Karpas-422 (cell line): ENCODE results near the gene MYO9B. TPM values are rescaled to one million over a fixed set of nuclear protein-coding genes. Genes with fewer than 3 reads are reported as not detected.
"Not testable (repeated sequence)": the region's sequence is repeated elsewhere in the genome, so short reads cannot be mapped to it uniquely, and the experiment has no call there.

Source experiments
- DNase-seq: peaks from one replicate; pipeline ENCODE4 v3.0.0-alpha.2; 2015
- H2AFZ ChIP-seq: fragments of 200-600 bp; sonication (generic); 2 replicates; pipeline ENCODE4 v1.6.1; 2014; ENCODE audit warnings: antibody characterized with exemption, low read length, mixed read lengths
- H3K27ac ChIP-seq: fragments of 200-600 bp; sonication (generic); 2 replicates; pipeline ENCODE4 v1.5.1; 2014; ENCODE audit warnings: mild to moderate bottlenecking, low read length, moderate library complexity
- H3K27me3 ChIP-seq: fragments of 200-600 bp; sonication (generic); 2 replicates; pipeline ENCODE4 v1.6.1; 2014; ENCODE audit warnings: low read length, mixed read lengths
- H3K36me3 ChIP-seq: fragments of 200-600 bp; sonication (generic); 2 replicates; pipeline ENCODE4 v1.6.1; 2014; ENCODE audit warnings: low read length, mixed read lengths; ENCODE audit not compliant: insufficient read depth
- H3K4me1 ChIP-seq: fragments of 200-600 bp; sonication (generic); 2 replicates; pipeline ENCODE4 v1.6.1; 2014; ENCODE audit warnings: mild to moderate bottlenecking, low read length, mixed read lengths
- H3K4me2 ChIP-seq: fragments of 200-600 bp; sonication (generic); 2 replicates; pipeline ENCODE4 v1.6.1; 2014; ENCODE audit warnings: low read length, low read depth, mild to moderate bottlenecking; ENCODE audit not compliant: poor library complexity, severe bottlenecking
- H3K4me3 ChIP-seq: fragments of 200-600 bp; sonication (generic); 2 replicates; pipeline ENCODE4 v1.5.1; 2014; ENCODE audit warnings: mild to moderate bottlenecking, antibody characterized with exemption, low read length, mixed read lengths
- H3K79me2 ChIP-seq: fragments of 200-600 bp; sonication (generic); 2 replicates; pipeline ENCODE4 v1.6.1; 2014; ENCODE audit warnings: mild to moderate bottlenecking, low read length, mixed read lengths
- H3K9ac ChIP-seq: fragments of 200-600 bp; sonication (generic); 2 replicates; pipeline ENCODE4 v1.6.0; 2014; ENCODE audit warnings: low read length
- H3K9me2 ChIP-seq: fragments of 200-600 bp; sonication (generic), shearing (Covaris generic); replicated peaks from 2 replicates; pipeline ENCODE4 v1.6.0; 2014; ENCODE audit warnings: mild to moderate bottlenecking, low read length, moderate library complexity; ENCODE audit not compliant: insufficient read depth
- H3K9me3 ChIP-seq: fragments of 300-700, 200-600 bp; sonication (generic); 2 replicates; pipeline ENCODE4 v1.6.1; 2014; ENCODE audit warnings: low read length, mixed read lengths
- H4K20me1 ChIP-seq: fragments of 200-600 bp; sonication (generic); 2 replicates; pipeline ENCODE4 v1.6.1; 2014; ENCODE audit warnings: mild to moderate bottlenecking, antibody characterized with exemption, low read length, low read depth; ENCODE audit not compliant: insufficient read depth
- total RNA-seq: library from RNA; depleted of rRNA; stranded (reverse); fragments of >200 nt; shearing (Covaris generic); gene quantifications from 2 replicates; pipeline ENCODE4 v1.2.3, GENCODE V29; 2014; ENCODE audit warnings: low replicate concordance

MYO9B gene
- total RNA-seq, 1 experiment from 2014 or later: 80.1 TPM

DNA sequence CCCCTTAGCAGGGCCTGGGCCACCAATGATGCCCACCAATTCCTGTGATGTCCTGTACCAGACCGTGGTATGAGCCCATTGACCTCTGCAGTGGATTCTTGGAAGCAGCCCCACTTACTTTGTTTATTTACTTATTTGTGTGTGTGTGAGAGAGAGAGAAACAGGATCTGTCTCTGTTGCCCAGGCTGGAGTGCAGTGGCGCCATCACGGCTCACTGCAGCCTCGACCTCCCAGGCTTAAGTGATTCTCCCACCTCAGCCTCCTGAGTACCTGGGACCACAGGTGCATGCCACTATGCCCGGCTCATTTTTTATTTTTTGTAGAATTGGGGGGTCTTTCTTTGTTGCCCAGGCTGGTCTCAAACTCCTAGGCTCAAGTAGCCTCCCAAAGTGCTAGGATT lies 13.0 kb downstream of the MYO9B start:
- Histone ChIP-seq H3K4me1 (peaks cover 25% of the 10 kb centered on the region), H3K9me3 (no peaks in the 10 kb centered on the region), H3K4me3 (no peak overlapping the region), H3K79me2 (peaks cover 98% of the 10 kb centered on the region), H3K9me2 (no peaks in the 10 kb centered on the region), H3K4me2 (no peak overlapping the region), H4K20me1 (peaks cover 40% of the 10 kb centered on the region), H2AFZ (no peak overlapping the region), H3K9ac (no peak overlapping the region), H3K27me3 (no peaks in the 10 kb centered on the region), H3K36me3 (no peaks in the 10 kb centered on the region), H3K27ac (no peak overlapping the region)
- no peak for DNase-seq

DNA sequence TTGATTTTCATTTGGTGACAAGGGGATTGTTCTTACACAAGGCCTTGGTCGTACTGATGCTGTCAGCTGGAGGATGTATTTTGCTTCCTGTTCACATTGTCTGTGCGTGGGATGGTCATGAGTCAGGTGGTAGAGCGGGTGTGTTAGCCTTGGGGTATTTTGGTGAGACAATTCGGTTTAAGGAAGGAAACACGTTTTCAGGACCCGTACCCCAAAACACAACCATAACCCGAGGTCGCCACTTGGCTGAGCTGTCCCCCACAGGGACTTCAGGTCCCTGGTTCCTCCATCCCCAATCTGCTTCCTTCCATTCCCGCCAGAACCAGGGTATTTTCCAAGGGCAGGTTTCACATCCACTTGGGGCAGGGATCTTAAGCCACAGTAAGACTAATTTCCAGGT lies 15.0 kb downstream of the MYO9B start:
- no peak overlapping the region for H2AFZ ChIP-seq
- H3K79me2 ChIP-seq: peaks cover 97% of the 10 kb centered on the region
- no peak for DNase-seq
- no peak overlapping the region for H3K4me3 ChIP-seq
- H3K27ac ChIP-seq: no peak overlapping the region
- no peaks in the 10 kb centered on the region for H3K36me3 ChIP-seq
- no peak overlapping the region for H3K4me2 ChIP-seq
- peaks cover 25% of the 10 kb centered on the region for H3K4me1 ChIP-seq
- no peaks in the 10 kb centered on the region for H3K9me2 ChIP-seq
- no peaks in the 10 kb centered on the region for H3K9me3 ChIP-seq
- H3K9ac ChIP-seq: no peak overlapping the region
- peaks cover 42% of the 10 kb centered on the region for H4K20me1 ChIP-seq
- no peaks in the 10 kb centered on the region for H3K27me3 ChIP-seq

DNA sequence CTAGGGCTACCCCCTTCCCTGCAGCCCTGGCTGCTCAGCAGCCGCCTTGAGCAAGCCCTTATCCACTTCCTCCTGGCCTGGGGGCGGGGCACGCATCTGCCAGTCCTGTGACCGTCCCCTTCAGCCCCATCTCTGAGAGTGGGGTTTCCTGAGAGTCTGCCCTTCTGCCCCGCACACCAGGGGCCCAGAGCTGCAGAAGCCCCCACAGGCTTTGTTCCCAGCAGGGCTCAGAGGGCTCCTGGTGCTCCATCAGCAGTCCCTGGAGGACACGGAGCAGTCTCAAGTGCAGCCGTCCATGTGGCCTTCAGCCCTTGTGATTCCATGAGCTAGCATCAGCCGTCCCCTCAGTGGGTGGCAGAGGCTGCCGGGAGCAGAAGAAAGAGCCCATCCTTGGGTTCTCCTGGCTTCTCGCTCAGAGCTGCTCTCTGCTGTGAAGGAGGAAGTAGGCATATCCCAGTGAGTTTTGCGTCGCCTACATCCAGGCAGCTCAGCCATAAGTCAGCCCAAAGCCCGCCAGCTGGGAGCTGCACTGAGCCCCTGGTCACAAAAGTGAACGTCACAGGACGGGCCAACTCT lies 16.3 kb downstream of the MYO9B start:
- Histone ChIP-seq H3K27me3 (no peaks in the 10 kb centered on the region), H3K36me3 (no peaks in the 10 kb centered on the region), H4K20me1 (peaks cover 46% of the 10 kb centered on the region), H3K79me2 (peaks cover 96% of the 10 kb centered on the region), H3K4me2 (no peak overlapping the region), H3K9me2 (no peaks in the 10 kb centered on the region), H3K9me3 (no peaks in the 10 kb centered on the region), H2AFZ (no peak overlapping the region), H3K4me3 (no peak overlapping the region), H3K4me1 (peaks cover 25% of the 10 kb centered on the region), H3K9ac (peak overlapping the region; percentile 38; the same call in 1 of the 2 replicates), H3K27ac (peak overlapping the region; percentile 47; the same call in 1 of the 2 replicates)
- peak; percentile 63 for DNase-seq

DNA sequence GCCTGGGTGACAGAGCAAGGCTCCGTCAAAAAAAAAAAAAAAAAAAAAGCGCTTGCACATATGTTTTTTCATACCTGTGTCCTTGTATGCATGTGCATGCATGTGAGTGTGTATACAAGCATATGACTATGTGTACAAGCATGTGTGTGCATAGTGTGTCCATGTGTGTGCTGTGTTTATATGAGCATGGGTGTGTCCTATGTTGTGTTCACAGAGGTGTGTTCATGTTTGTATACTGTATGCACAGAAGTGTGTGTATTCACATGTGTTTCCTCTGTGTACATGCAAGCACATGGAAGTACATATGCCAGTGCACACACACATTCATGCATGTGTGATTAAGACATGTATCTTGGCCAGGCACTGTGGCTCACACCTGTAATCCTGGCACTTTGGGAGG lies 17.1 kb downstream of the MYO9B start:
- no peaks in the 10 kb centered on the region for H3K9me2 ChIP-seq
- no peaks in the 10 kb centered on the region for H3K36me3 ChIP-seq
- peaks cover 97% of the 10 kb centered on the region for H3K79me2 ChIP-seq
- no peak overlapping the region for H3K4me2 ChIP-seq
- no peak overlapping the region for H3K4me3 ChIP-seq
- H3K27ac ChIP-seq: no peak overlapping the region
- no peak for DNase-seq
- H3K27me3 ChIP-seq: no peaks in the 10 kb centered on the region
- H3K4me1 ChIP-seq: peaks cover 25% of the 10 kb centered on the region
- no peak overlapping the region for H2AFZ ChIP-seq
- no peaks in the 10 kb centered on the region for H3K9me3 ChIP-seq
- H4K20me1 ChIP-seq: peaks cover 45% of the 10 kb centered on the region
- no peak overlapping the region for H3K9ac ChIP-seq

DNA sequence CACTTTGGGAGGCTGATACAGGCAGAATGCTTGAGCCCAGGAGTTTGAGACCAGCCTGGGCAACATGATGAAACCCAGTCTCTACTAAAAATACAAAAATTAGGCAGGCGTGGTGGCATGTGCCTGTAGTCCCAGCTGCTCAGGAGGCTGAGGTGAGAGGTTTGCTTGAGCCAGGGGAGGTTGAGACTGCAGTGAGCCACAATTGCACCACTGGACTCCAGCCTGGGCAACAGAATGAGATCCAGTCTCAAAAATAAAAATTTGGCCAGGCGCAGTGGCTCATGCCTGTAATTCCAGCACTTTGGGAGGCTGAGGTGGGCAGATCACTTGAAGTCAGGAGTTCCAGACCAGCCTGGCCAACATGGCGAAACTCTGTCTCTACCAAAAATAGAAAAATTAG lies 19.1 kb downstream of the MYO9B start:
- H3K9ac ChIP-seq, H3K4me2 ChIP-seq, H3K27me3 ChIP-seq, H2AFZ ChIP-seq, H3K4me3 ChIP-seq, H3K27ac ChIP-seq, H3K9me2 ChIP-seq, DNase-seq, H3K9me3 ChIP-seq, H3K36me3 ChIP-seq: not testable (repeated sequence)
- H4K20me1 ChIP-seq: peaks cover 40% of the 10 kb centered on the region
- peaks cover 93% of the 10 kb centered on the region for H3K79me2 ChIP-seq
- peaks cover 21% of the 10 kb centered on the region for H3K4me1 ChIP-seq

DNA sequence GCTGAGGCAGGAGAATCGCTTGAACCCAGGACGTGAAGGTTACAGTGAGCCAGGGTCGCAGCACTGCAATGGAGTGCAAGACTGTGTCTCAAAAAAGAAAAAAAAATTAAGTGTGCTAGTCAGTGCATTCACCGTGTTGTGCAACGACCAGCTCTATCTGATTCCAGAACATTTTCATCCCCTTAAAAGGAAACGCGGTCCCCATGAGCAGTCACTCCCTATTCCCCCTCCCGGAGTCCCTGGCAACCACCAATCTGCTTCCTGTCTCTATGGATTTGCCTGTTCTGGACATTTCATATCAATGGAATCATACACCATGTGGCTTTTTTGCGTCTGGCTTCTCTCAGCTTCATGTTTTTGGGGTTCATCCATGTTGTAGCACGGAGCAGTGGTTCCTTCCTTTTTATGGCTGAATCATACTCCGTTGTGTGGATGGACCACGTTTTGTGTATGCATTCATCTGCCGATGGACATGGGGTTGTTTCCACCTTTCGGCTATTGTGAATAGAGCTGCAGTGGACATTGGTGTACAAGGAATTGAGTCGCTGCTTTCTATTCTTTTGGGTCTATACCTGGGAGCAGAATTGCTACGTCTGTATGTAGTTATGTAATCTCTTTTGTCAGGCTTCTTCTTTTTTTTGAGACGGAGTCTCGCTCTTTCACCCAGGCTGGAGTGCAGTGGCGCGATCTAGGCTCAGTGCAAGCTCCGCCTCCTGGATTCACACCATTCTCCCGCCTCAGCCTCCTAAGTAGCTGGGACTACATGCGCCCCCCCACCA lies 19.8 kb downstream of the MYO9B start:
- H3K4me1 ChIP-seq: peaks cover 17% of the 10 kb centered on the region
- no peak overlapping the region for H3K9ac ChIP-seq
- H4K20me1 ChIP-seq: peaks cover 37% of the 10 kb centered on the region
- no peak for DNase-seq
- H3K4me3 ChIP-seq: no peak overlapping the region
- 0 out of 2 replicates have a peak, but pooled peaks cover 4% of the 10 kb centered on the region for H3K36me3 ChIP-seq
- H3K9me3 ChIP-seq: no peaks in the 10 kb centered on the region
- H3K9me2 ChIP-seq: no peaks in the 10 kb centered on the region
- no peak overlapping the region for H3K4me2 ChIP-seq
- no peaks in the 10 kb centered on the region for H3K27me3 ChIP-seq
- H3K27ac ChIP-seq: no peak overlapping the region
- peaks cover 90% of the 10 kb centered on the region for H3K79me2 ChIP-seq
- H2AFZ ChIP-seq: no peak overlapping the region

DNA sequence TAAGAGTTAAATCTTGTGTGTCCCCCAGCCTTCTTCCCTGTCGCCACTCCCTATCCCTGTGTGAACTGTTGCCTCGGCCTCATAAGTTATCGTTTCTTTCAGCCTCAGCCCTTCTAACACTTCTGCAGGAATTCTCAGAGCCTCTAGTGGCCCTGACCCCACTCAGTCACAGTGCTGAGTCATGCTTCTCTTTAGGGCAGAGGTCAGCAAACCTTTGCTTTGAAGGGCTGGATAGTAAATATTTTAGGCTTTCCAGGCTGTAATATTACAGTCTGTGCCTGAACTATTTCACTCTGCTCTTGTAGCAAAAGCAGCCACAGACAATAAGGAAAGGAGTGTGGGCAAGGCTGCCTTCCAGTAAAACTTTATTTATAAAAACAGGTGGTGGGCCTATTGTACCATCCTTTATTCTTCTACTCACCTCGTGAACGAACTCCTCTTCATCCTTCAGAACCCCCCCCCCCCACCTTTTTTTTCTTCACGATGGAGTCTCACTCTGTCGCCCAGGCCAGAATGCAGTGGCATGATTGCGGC lies 22.1 kb downstream of the MYO9B start:
- H3K36me3 ChIP-seq: peaks cover 8% of the 10 kb centered on the region; the same call in 1 of the 2 replicates
- peaks cover 29% of the 10 kb centered on the region for H4K20me1 ChIP-seq
- H3K4me1 ChIP-seq: no peaks in the 10 kb centered on the region
- no peak overlapping the region for H3K27ac ChIP-seq
- H3K79me2 ChIP-seq: peaks cover 88% of the 10 kb centered on the region
- H3K27me3 ChIP-seq: no peaks in the 10 kb centered on the region
- no peaks in the 10 kb centered on the region for H3K9me2 ChIP-seq
- no peak overlapping the region for H3K4me3 ChIP-seq
- no peaks in the 10 kb centered on the region for H3K9me3 ChIP-seq
- no peak overlapping the region for H3K9ac ChIP-seq
- no peak overlapping the region for H2AFZ ChIP-seq
- DNase-seq: no peak
- H3K4me2 ChIP-seq: no peak overlapping the region

DNA sequence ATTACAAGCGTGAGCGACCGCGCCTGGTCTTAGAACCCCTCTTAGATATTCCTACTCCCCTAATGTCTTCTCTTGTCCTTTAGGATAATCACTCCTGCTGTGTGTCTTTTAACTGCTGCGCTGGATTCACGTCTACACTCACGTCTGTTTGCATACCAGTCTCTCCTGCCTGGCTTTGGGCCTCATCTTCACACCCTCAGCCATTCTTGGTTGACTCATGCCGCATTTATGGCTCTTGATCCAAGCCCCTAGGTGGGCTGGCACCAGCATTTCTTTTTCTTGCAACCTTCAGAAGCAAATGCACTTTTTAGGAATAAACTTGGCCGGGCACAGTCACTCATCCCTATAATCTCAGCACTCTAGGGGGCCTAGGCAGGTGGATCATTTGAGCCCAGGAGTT lies 22.7 kb downstream of the MYO9B start:
- Histone ChIP-seq H3K27ac (no peak overlapping the region), H3K79me2 (peaks cover 88% of the 10 kb centered on the region), H3K9me2 (no peaks in the 10 kb centered on the region), H3K36me3 (peaks cover 8% of the 10 kb centered on the region; the same call in 1 of the 2 replicates), H4K20me1 (peaks cover 27% of the 10 kb centered on the region), H3K27me3 (no peaks in the 10 kb centered on the region), H3K4me1 (peaks cover 5% of the 10 kb centered on the region), H3K4me2 (no peak overlapping the region), H3K9ac (no peak overlapping the region), H2AFZ (no peak overlapping the region), H3K4me3 (no peak overlapping the region), H3K9me3 (no peaks in the 10 kb centered on the region)
- DNase-seq: no peak
